ENCODE results near the gene ZFPL1. TPM values are rescaled to one million over a fixed set of nuclear protein-coding genes. Genes with fewer than 3 reads are reported as not detected.

ZFPL1 gene
- total RNA-seq, 1 donor from 2014 or later: 33.9 TPM

GRCh38 chr11:65131895-65132237, 47.8 kb downstream of the ZFPL1 start:
- TF ChIP-seq, protein P1, sequence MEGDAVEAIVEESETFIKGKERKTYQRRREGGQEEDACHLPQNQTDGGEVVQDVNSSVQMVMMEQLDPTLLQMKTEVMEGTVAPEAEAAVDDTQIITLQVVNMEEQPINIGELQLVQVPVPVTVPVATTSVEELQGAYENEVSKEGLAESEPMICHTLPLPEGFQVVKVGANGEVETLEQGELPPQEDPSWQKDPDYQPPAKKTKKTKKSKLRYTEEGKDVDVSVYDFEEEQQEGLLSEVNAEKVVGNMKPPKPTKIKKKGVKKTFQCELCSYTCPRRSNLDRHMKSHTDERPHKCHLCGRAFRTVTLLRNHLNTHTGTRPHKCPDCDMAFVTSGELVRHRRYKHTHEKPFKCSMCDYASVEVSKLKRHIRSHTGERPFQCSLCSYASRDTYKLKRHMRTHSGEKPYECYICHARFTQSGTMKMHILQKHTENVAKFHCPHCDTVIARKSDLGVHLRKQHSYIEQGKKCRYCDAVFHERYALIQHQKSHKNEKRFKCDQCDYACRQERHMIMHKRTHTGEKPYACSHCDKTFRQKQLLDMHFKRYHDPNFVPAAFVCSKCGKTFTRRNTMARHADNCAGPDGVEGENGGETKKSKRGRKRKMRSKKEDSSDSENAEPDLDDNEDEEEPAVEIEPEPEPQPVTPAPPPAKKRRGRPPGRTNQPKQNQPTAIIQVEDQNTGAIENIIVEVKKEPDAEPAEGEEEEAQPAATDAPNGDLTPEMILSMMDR (IDR thresholded peaks at IDR 0.05; ENCODE audit: partially characterized antibody, unreplicated experiment): no peak
- H3K27ac Mint-ChIP-seq (ENCODE audit: unreplicated experiment): no peak overlapping the region

DNA sequence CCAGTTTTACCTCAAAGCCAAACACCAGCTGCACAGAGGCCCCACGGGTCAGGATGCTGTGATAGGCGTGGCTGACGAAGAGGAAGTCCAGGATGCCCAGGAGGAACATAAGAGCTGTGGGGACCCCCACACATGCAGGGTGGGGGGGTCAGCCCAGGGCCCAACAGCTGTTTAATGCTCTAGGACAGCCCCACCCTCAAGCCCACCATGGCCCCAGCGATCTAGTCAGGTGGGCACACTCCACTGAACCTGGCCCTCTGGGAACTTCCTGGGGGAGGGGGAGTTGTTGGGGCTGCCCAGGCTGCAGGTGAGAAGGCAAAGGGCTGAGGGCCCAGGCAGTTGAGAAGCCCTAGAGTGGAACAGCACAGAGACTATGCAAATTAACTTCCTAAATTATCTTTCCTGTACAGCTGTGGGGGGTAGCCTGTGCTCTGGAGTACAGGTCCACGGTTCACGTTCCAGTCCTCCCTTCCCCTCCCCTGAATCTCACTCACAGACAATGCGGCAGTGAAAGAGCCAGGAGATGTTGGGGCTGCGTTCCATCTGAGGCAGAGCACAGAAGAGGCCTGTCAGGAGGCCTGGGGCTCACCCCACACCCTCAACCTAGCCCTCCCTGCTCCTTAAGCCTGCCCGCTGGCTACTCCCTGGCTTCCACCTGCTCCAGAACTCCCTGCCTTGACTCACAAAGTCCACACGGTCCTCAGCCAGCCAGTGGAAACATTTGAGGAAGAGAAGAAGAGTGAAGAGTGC, 48.4 kb downstream of the ZFPL1 start:
- no peak for DNase-seq
- TF ChIP-seq, protein P1 (IDR thresholded peaks at IDR 0.05; ENCODE audit: partially characterized antibody, unreplicated experiment): no peak
- peaks cover 6% of the 10 kb centered on the region for H3K27me3 Mint-ChIP-seq (ENCODE audit: unreplicated experiment)
- H3K4me3 Mint-ChIP-seq (ENCODE audit: unreplicated experiment): peak overlapping the region; percentile 97
- no peaks in the 10 kb centered on the region for H3K36me3 Mint-ChIP-seq (ENCODE audit: unreplicated experiment)
- H3K27ac Mint-ChIP-seq (ENCODE audit: unreplicated experiment): peak overlapping the region; percentile 99
- peaks cover 15% of the 10 kb centered on the region for H3K4me1 Mint-ChIP-seq (ENCODE audit: low read depth, unreplicated experiment)
- peaks cover 9% of the 10 kb centered on the region for H3K9me3 Mint-ChIP-seq (ENCODE audit: unreplicated experiment)

More at GRCh38 chr11:65131895-65132237, 47.8 kb downstream of the ZFPL1 start:
- Mint-ChIP-seq H3K4me3 (ENCODE audit: unreplicated experiment) (peak overlapping the region; percentile 34), H3K27me3 (ENCODE audit: unreplicated experiment) (peaks cover 6% of the 10 kb centered on the region), H3K36me3 (ENCODE audit: unreplicated experiment) (no peaks in the 10 kb centered on the region), H3K9me3 (ENCODE audit: unreplicated experiment) (peaks cover 9% of the 10 kb centered on the region), H3K4me1 (ENCODE audit: low read depth, unreplicated experiment) (peaks cover 17% of the 10 kb centered on the region)
- no peak for DNase-seq

DNA sequence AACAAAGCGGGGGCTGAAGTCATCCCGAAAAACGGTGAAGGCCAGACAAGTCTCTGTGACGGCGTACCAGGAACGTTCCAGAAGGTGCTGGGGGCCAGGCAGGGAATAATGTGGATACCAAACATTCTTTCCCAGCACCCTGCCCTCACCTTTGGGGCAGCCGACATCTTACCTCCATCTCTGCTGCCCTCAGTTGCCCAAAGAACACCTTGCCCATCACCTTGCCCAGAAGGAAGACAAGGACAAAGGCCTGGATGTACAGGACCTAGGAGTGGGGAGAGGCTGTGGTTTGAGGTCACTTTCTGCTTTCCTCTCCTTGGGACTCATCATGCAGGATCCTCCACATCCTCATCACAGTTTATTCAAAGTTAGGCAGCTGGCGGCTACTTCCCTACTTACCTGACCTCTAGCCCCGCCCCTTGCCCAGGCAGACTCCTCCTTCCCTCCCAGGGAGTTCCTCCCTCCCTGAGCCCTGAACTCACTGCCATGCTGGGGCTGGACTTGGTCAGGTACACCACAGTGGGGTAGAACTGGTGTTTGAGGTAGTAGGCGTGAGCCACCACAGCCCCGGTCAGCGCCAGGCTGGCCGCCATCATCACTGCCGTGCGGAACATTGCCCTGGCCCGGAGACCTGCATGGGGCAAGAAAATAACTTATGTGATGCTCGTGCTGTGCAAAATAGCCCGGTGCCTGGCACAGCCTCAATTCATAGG, 49.1 kb downstream of the ZFPL1 start:
- TF ChIP-seq, protein P1 (IDR thresholded peaks at IDR 0.05; ENCODE audit: partially characterized antibody, unreplicated experiment): no peak
- Mint-ChIP-seq H3K9me3 (ENCODE audit: unreplicated experiment) (peaks cover 9% of the 10 kb centered on the region), H3K36me3 (ENCODE audit: unreplicated experiment) (no peaks in the 10 kb centered on the region), H3K27me3 (ENCODE audit: unreplicated experiment) (peaks cover 6% of the 10 kb centered on the region), H3K4me3 (ENCODE audit: unreplicated experiment) (peak overlapping the region; percentile 97), H3K4me1 (ENCODE audit: low read depth, unreplicated experiment) (peaks cover 15% of the 10 kb centered on the region), H3K27ac (ENCODE audit: unreplicated experiment) (peak overlapping the region; percentile 99)
- no peak for DNase-seq

DNA sequence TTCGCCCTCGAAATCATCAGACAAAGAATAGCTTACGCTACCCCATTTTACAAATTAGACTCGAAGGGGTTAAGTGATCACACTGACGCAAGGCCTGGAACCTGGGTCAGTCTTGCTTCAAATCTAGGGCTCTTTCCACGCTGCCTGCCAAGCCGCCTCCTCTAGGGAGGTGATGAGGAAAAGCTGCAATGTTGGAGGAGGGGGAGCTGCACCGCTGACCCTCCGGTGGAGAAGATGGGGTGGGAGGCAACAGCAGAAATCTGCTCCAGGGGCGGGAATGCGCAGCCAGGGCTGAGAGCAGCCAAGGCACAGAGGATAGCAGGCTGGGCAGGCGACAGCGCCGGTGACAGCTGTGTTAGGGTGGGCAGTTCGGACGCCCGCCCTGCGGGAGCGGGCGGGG, 49.7 kb downstream of the ZFPL1 start:
- H3K27me3 Mint-ChIP-seq (ENCODE audit: unreplicated experiment): peaks cover 6% of the 10 kb centered on the region
- H3K27ac Mint-ChIP-seq (ENCODE audit: unreplicated experiment): peak overlapping the region; percentile 99
- peak overlapping the region; percentile 97 for H3K4me3 Mint-ChIP-seq (ENCODE audit: unreplicated experiment)
- H3K9me3 Mint-ChIP-seq (ENCODE audit: unreplicated experiment): peaks cover 9% of the 10 kb centered on the region
- DNase-seq: no peak
- peaks cover 15% of the 10 kb centered on the region for H3K4me1 Mint-ChIP-seq (ENCODE audit: low read depth, unreplicated experiment)
- TF ChIP-seq, protein P1 (IDR thresholded peaks at IDR 0.05; ENCODE audit: partially characterized antibody, unreplicated experiment): no peak
- no peaks in the 10 kb centered on the region for H3K36me3 Mint-ChIP-seq (ENCODE audit: unreplicated experiment)

All from glutamatergic neuron (in vitro differentiated cells).